ENCODE results near the gene DDX24.

The DDX24 gene

GRCh38 chr14:94048691-94049624 is 32.0 kb downstream of the DDX24 start:
- no peak for DNase-seq (ENCODE audit: low spot score)

GRCh38 chr14:94047581-94047980 is 33.4 kb downstream of the DDX24 start:
- DNase-seq (ENCODE audit: low spot score) = no peak

DNA sequence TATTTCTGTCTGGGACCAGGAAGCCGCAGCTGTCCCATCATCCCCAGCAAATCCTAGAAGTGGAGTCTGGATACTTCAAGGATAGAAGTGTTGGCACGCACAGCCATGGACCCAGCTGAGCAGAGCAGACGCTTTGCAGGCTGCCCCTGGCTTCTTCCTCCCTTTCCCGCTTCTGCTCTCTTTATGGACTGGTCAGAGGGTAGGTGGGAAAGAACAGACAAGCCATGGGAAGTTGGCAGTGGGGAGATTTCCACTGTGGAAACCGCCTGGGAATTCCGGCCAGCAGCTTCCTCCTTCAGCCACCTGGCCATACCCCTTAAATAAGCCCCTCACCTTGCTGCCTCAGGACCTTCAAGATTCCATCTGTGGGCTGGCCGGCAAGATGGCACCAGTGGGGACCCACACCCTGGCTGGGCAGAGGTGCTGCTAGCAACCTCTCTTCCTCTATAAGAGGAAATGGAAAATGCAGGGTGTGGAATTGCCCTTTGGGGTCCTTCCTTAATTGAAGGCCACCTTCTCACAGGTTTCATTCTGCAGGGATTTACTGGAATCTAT is 34.2 kb downstream of the DDX24 start:
- DNase-seq (ENCODE audit: low spot score) = no peak

- DNase-seq (ENCODE audit: low spot score) = no peak
Measured at GRCh38 chr14:94045563-94046345, 35.2 kb downstream of the DDX24 start.

DNA sequence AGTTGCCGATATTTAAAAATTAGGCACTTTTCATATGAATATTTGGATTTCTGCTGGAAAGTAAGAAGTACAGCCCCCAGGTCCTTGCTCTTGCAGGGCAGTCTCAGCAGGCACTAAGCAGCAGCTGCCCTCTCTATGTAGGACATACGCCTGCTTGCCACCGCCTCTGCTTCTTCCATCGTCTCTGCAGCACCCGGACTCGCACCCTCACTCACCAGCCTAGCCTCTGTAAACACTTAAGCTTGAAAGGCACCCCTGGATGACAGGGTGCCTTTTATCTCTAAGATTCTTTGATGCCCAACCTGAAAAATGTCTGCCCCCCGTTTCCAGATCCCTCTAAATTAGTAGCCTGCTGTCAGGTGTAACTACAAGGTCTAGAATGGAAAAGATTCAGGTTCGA is 35.9 kb downstream of the DDX24 start:
- no peak for DNase-seq (ENCODE audit: low spot score)

GRCh38 chr14:94044476-94045091 is 36.4 kb downstream of the DDX24 start:
- DNase-seq (ENCODE audit: low spot score) = no peak

- DNase-seq (ENCODE audit: low spot score) = no peak
Measured at GRCh38 chr14:94043756-94044475, 37.1 kb downstream of the DDX24 start.

DNA sequence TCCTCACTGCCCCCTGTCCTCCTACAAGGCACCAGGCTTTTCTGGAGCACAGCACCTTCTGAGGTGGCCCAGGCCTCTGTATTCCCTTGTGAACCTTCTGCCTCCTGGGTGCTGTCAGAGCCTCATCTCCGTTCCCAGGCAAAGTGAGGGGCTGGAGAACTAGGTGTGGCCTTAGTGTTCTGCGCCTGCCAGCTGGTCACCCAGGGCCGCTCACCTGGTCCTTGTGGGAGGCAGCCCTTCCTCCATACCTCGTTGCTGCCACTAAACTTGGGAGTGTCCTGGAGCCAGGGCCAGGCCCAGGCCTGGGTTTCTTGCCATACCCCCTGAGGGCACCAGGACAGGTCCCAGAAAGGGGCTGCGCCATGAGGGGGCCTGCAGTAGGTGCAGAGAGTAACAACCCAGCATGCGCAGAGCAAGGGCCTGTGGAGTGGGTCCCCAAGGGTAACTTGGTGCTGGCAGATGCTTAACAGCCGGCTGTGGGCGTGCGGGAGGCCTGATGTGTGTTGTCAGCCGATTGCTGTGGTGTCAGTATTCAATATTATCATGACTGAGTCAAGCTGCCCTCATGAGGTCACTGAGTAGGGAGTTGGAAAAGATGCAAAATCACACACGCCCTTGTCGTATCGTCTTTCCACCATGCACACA is 37.8 kb downstream of the DDX24 start:
- no peak for DNase-seq (ENCODE audit: low spot score)

DNA sequence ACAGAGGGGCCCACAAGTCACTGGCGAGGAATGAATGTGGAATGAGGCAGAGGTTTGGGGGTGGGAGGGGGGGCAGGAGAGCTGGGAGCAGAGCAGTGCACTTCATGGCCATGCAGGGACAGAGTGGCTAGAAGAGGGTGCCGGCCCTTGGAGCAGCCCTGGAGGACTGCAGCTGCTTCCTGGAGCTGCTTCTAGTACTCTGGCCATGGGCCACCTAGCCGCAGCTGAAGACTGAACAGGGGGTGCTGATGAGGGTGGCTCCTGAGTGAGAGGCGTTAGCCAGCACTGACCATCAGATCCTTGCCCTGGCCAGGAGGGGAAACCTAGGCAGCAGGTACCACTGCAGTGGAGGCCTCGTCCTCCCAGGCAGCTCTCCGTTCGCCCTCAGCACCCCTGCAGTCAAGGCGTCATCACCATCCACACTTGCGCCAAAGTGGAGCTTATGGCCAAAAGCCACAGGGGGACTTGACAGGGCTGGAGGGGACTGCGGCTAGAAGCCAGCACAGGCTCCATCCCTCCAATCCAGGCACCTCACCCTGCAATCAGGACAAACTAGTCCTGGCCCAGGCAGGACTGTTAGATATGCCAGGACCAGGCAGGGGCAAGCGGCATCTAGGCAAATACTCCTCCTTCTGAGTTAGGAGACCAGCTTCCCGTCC is 38.4 kb downstream of the DDX24 start:
- DNase-seq (ENCODE audit: low spot score) = no peak

GRCh38 chr14:94041551-94042346 is 39.3 kb downstream of the DDX24 start:
- no peak for DNase-seq (ENCODE audit: low spot score)

GRCh38 chr14:94040796-94041195 is 40.2 kb downstream of the DDX24 start:
- DNase-seq (ENCODE audit: low spot score) = no peak

DNA sequence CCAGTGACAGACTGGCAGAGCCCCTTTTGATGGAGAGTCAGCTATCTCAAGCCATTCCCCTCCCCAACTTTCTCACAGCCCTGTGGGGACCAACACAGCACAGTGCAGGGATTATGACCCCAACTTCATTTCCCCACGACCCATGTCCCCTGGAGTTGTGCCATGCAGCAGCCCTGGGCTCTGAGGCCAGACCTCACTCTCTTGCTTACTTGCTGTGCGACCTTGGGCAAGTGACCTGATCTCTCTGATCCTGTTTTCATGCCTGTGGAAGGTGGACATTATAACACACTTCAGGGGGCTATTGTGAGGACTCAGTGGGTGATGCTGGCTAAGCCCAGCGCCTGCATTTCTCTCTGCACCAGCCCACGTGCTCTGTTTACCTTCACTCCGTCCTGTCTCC is 40.8 kb downstream of the DDX24 start:
- no peak for DNase-seq (ENCODE audit: low spot score)

DNA sequence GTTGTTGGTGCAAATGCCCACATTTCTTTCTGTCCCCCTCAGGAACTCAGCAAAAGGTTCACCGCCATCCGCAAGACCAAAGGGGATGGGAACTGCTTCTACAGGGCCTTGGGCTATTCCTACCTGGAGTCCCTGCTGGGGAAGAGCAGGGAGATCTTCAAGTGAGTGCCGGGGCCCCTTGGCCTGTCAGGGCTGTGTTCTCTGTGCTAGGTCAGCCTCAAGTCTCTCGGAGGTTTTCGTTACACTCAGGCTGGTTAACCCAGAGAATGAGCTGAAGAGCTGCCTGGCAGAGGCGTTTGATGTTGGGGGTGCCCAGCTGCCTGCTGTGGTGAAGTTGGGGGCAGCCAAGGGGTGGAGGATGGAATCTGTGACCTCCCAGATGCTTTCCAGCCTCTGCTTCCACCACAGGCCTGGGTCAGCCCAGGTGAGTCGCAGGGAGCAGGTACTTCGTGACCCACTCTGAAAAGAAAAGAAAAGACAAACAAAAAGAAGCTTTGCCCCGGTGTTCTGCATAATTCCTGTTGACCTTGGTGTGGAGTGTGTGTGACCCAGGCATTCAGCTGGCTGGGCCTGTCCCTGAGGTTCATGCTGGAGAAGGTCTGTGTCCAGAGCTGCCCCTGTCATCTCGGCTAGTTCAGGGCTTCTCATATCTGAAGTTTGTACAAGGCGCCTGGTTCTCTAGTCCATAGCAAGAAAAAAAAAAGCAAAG is 41.9 kb downstream of the DDX24 start:
- no peak for DNase-seq (ENCODE audit: low spot score)

DNA sequence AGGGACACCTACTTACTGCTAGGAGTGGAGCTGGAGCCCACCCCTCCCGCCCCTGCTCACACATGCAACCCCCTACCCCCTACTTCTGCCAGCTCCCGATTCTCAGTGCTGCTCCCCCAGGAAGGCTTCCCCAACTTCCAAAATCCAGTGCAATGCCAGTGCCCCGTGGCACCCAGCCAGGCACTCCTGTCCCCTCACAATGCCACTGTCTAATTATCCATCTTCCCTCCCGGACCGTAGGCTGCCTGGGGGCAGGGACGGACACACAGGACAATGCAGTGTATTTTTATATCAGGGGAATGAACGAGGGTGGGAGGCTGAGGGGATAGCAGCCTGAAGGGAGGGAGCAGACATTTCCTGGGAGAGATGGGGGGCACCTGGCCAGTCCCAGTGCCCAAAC is 42.5 kb downstream of the DDX24 start:
- no peak for DNase-seq (ENCODE audit: low spot score)

DNA sequence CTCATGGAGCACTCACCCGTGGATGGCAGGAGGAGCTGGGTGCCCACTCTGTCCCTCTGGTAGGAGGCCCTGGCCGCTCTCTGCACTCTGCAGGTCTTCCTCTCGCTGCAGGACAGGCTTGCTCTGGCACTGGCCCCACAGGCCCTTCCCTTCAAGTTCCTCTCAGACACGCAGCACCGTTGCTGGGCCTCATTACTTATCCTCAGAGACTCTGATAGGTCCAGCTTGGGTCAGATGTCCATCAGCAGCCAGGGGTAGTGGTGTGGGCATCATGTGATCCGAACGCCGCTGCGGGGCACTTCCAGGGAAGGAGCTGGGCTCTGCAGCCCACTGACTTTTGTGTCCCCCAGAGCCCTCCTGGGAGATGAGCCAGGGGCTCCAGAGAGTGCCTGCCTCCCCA is 43.0 kb downstream of the DDX24 start:
- no peak for DNase-seq (ENCODE audit: low spot score)

DNA sequence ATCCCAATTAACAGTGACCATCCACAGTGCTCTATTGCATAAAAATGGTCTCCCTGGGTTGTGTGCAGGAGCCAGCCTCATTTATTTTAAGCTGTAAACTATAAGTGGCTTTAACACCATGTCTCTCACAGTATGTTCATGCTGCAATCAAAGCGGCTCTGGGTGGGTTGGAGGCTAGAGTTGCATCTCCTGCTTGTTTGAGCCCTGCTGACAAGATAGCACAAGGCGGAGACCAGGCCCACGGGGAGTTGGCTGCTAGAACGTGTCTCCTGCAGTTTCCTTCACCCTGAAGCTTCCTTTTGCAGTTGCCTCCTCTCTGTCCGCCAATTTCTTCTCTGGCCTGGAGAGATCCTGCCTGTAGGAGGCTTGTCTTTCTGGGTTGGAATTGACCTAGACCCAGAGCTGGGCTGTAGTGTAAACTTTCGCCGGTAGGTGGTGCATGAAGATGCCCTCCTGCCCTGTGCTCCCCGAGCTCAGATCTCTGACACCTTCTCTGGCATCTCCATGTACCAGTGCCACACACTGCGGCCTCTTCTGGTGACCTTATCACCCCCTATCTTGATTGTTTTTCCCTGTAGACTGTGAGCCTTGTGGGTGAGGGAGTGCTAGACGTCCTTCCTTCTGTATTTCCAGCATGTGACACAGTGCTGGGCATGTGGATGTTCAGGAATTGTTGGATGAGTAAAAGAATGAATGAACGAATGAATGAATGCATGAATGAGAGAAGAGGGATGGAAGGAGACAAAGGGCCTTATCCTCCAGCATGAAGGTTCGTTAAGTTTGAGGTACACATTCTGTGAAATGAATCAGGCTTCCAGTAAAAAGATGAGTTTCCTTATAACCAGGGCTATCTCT is 44.5 kb downstream of the DDX24 start:
- DNase-seq (ENCODE audit: low spot score) = peak; percentile 55

GRCh38 chr14:94034886-94035285 is 46.1 kb downstream of the DDX24 start:
- no peak for DNase-seq (ENCODE audit: low spot score)

- DNase-seq (ENCODE audit: low spot score) = no peak
Measured at GRCh38 chr14:94031883-94032279, 49.1 kb downstream of the DDX24 start.

Measured in globus pallidus (tissue), 1 donor.